Stomach (tissue), 4 donors: ENCODE data around the gene KDM3A.

Experiments used
- POLR2A ChIP-seq, 4 donors: fragments of 450-650 bp; IDR thresholded peaks; one replicate each; pipeline ENCODE4 v1.6.1; 2016; ENCODE audit warnings: antibody characterized with exemption in 4 of 4, control low read depth in 2 of 4, mild to moderate bottlenecking in 1 of 4, moderate library complexity in 1 of 4
- TF ChIP-seq, protein P1 (sequence below), 7 experiments: fragments of 450-650 bp in 4 of 7; fragments of 200-600 bp in 3 of 7; sonication (generic) in 3 of 7; IDR thresholded peaks; one replicate each; pipeline ENCODE4 v1.5.1; 2016 to 2019; ENCODE audit warnings: antibody characterized with exemption in 7 of 7, control low read depth in 2 of 7, mild to moderate bottlenecking in 1 of 7

DNA sequence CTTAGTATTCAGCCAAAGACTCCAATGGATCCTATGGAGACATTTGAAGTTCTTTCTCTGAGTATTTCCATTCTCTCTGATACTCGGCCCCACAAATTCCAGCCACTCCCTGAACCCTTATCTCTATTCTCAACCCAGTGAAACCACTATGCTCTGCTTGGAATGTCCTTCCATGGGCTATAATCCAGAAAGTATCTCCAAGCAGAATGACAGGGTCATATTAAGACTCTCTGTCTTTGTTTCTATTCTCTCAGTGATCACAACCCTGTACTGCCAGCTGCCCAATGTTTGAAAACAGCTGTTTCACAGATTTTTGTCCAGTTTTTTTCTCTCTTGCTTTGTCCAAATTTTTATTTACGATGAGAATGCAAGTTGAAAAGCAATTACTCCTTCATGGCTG lies 100.2 kb downstream of the KDM3A start:
- TF ChIP-seq, protein P1, sequence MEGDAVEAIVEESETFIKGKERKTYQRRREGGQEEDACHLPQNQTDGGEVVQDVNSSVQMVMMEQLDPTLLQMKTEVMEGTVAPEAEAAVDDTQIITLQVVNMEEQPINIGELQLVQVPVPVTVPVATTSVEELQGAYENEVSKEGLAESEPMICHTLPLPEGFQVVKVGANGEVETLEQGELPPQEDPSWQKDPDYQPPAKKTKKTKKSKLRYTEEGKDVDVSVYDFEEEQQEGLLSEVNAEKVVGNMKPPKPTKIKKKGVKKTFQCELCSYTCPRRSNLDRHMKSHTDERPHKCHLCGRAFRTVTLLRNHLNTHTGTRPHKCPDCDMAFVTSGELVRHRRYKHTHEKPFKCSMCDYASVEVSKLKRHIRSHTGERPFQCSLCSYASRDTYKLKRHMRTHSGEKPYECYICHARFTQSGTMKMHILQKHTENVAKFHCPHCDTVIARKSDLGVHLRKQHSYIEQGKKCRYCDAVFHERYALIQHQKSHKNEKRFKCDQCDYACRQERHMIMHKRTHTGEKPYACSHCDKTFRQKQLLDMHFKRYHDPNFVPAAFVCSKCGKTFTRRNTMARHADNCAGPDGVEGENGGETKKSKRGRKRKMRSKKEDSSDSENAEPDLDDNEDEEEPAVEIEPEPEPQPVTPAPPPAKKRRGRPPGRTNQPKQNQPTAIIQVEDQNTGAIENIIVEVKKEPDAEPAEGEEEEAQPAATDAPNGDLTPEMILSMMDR (IDR thresholded peaks at IDR 0.05), result no peak
- TF ChIP-seq POLR2A (IDR thresholded peaks at IDR 0.05), result no peak
